ENCODE measurements around the gene INSRR.

The INSRR gene

DNA sequence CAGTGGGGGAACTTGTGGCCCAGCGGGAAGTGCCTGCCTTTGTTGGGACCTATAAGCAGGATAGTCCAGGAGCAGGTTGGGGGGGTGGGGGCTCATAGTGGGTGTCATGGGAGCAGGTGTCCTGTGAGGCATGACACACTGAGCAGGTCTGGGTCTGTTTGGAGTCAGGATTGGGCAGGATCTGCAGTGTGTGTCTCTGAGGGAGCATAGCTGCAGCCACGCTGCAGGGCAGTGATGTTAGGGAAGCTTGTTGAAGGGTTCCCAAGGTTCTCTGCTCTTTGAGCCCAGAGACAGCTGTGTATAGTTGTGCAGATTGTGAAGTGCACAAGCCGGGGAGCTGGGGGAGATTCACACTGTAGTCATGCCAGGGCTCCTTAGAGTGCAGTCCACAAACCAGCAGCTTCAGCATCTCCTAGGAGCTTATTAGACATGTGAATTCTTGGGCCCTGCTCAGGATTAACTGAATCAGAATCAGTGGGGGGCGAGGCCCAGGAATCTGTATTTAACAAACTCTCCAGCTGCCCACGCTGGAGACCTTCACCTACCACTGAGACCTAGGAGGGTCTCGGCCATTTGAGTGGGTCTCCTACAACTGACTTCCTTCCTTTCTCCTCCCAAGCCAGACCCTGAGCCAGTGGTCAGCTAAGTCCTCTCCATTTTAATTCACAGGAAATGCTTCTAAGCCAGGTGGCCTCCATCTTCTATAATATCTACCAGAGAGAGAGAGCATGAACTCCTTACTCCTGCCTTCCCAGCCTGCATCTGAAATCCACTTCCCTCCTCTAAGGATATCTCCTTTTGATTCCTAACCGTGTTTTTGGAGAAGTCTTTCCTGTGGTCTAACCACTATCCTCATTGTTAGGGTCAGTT lies 11.1 kb downstream of the INSRR start:
- DNase-seq: no peak

DNA sequence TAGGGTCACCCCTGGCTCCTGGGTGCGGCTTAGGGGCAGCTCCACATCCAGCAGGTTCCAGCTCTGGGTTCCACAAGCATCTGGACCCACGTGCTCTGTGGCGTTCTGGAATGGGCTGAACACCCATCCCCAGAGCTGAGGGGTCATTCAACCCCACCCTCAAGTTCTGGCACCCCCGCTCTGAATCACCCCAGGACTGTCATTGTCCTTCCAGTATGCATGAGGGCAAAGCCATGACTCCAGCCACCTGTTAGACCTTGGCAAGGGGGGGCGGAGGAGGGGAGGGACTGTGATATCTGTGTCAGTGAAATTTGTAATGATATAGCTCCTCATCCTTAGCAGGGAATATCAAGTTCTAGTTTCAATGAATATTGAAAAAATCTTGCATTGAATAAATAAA lies 12.3 kb downstream of the INSRR start:
- DNase-seq: no peak

DNA sequence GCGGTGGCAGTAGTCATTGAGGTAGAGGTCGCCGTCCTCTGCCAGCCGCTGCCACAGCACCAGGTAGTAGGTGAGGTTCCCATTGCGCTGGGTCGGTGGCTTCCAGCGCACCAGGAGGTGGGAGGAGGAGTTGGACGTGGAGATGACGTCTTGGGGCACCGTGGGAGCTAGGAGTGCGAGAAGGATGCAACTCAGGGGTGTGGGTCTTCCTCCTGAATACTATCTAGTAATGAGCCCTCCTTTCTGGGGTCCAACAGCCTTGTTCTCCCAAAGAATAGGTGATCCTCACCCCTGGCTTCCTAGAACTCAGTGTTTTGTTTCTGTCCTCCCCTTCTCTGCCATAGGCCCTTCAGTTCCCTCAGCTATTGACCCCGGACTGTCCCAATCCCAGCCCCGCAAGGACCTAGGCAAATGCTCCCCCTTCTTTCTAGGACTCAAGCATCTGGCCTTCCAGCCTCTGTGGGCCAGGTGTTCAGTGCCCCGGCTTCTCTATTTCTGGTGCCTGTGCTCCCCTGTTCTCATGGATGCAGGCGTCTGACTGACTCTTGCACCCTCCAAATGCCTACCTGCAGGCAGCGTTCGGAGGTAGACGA lies 12.9 kb downstream of the INSRR start:
- no peak for DNase-seq

DNA sequence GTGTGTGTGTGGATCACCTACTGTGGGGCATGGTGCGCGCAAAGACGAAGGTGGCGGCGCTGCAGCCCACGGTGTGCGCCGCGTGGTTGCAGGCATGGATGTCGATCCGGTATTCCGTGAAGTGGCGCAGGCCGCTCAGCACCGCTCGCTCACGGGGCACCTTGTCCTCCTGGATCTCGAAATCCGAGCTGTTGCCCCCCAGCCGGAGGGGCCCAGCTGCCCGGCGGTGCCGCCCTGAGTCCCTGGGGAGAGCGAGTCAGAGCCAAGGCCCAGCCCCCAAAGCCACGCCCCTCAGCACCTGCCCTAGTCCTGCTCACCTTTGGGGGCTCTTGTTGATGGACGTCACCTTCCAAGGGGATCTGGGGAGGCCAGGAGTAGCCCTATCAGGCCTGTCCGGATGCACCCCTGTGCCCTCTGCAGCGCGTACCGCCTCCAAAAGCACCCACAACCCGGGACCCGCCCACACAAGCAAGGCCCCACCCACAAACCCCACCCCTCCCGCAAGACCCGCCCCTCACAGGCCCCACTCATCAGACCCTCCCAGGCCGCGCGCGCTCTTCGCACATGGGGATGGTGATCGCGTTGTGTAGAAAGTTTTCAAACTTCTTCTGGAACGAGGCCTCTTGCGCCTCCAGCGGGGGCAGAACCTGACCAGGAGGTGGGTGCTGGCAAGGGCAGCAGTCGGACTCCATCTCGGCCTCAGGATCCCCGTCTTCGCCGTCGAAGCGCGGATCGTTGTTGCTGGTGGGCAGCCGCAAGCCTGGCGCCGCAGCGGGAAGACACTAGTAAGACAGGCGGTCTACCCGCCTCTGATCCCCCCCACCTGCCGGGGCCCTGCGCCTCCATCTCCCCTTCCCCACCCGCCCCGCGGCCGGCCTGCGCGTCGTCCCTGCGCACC lies 13.6 kb downstream of the INSRR start:
- DNase-seq: no peak

DNA sequence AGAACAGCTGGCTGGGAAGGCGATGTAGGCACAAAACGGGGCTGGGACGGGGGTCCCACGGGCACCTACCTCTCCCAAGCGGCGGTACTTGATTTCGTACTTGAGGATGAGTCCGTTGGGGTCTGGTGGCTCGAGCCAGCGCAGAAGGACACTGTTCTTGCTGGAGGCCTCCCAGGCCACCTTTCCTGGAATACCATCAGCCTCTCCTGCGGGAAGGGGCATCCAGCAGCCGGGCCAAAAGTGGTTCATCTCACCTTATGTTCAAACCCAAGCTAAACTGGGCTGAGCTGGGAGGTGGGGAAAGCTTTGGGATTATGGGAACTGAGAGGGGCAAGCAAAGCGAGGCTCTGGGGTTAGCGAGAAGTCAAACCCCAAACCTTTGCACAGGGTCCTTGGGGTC lies 14.3 kb downstream of the INSRR start:
- no peak for DNase-seq

DNA sequence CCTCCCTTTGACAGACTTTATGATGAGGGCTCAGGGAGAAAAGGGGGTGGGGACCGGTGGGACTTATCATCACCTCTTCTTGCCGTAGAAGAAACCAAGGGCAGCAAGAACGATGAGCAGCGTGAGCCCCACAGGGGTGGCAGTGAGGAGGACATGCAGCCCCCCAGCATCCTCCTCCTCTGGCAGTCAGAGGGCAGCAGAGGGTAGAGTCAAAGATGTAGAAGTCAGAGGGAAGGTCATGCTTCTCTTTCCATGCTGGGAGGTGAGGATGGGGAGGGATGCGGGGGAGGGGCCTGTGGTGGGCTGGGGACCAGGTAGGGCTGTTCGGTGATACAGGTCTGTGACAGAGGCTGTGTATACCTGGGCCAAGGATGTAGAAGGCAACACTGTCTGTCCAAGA lies 14.8 kb downstream of the INSRR start:
- no peak for DNase-seq

DNA sequence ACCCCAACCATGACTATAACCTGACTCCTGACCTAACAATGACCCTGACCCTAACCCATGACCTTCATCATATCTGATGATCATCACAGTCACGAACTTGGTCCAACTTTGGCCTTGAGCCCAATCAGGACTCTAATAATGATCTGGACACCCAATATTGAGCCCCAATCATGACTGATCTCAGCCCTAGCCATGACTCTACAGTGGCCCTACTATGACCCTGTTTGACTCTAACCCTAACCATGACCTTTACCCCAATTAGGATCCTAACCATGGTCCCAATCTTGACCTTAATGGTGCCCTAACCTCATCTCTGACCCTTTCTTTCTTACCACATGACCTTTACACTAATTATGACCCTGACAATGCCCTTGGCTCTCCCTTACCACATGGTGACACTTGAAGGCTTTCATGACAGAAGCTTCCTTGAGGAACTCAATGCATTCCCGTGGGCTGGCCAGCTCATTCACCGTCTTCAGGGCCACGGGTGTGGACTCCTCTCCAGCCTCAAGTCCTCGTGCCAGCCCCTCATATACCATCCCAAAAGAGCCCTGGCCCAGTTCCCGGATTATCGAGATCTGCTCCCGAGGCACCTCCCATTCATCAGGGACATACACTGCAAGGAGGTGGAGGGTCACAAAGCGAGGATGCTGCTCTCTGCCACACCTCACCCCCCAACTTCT lies 16.2 kb downstream of the INSRR start:
- DNase-seq: no peak

DNA sequence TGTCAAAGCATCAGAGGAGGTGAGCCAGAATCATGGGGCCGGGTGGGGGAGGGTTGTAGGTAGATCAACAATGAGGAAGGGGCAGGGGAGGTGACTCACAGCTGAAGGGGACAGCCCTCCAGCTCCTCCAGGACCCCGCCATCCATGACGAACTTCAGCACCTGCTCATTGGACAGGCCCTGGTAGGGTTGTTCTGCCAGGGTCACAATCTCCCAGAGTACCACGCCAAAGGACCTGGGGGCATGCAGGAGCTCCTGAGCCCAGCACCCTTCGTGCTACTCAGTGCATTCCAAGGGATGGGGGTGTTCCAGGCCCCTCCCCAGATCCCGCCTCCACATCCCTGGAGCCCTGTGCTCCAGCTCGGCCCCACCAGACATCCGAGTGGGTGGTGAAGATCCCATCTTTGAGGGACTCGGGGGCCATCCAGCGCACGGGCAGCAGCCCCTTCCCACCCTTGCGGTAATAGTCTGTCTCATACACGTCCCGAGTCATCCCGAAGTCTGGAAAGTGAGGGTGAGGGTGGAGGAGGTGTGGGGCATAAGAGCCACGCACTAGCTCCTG lies 17.5 kb downstream of the INSRR start:
- no peak for DNase-seq

DNA sequence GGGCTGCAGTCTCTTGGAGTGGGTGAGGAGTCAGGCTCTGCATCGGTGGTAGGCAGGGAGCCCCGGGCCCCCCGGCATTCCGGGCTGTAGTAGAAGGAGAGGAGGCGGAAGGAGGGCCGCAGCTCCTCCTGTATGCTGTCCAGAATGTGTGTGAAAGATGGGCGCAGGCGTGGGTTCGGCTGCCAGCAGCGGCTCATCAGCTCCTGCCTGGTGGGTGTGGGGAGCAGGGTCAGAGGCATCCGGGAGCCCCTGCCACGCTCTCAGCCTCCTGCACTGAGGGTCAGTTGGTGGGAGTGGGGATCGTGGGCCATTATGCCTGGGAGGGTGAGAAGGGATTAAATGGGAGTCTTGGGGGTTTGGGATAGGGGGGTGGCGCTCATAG lies 18.0 kb downstream of the INSRR start:
- no peak for DNase-seq

DNA sequence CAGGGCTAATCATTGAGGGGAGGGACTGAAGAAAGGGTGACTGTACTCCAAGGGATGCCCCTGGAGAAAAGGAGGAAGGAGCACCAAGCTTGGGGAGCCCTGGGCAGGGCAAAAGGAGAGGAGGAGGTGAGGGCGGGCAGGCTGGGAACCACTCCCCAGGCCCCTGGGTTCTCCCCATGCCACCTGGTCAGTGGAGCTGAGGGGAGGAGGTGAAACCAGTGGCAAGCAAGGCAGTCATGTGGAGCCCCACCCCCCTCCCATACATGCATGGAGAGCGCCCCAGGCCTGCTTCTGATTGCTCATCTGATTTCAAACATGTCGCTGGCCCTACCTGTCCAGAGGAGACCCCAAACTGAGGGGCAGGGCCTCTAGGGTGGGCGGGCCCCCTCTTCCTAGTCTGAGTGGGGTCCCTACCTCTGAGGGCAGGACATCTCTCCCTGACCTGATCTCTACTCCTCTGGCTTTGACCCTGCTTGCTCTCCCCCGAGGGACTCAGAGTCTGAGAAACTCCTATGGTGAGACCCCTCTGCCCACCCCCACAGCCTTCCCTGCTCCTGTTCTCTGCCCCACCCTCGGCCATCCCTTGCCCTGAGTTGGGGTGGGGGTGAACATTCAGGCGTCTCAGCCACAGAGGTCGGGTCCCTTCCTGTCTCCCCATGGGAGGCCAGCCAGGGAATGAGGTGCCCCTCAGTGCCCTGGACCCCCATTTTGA lies 18.6 kb downstream of the INSRR start:
- DNase-seq: no peak

DNA sequence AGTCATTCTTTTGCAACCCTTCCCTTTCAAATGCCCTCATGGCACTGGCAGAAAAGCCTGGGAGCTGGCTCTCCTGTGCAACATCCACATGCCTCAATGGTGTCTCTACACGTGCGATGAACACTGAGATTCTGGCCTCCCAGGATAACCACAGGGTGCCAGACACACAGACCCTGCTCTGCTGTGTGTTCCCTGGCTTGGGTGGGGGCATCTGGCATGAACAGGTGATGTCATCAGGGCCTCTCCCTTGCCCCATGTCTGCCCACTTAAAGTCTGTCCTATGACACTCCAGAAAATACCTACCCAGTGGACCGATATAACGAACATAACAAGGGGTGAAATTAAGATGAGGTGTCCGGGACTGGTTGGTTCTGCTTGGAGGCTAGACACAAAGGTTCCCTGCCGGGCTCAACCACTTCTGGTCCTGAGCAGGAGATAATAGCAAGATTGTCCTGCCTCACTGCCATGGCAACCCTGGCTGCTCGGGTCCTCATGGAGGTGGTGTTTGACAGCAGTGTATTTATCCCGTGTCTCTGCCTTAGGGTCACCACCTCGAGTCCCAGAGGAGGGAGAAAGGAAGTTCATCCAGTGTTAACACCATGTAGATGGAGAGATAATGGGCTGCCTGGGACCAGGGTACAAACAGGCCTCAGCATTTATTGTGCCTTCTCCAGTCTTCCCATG lies 19.3 kb downstream of the INSRR start:
- DNase-seq: no peak

DNA sequence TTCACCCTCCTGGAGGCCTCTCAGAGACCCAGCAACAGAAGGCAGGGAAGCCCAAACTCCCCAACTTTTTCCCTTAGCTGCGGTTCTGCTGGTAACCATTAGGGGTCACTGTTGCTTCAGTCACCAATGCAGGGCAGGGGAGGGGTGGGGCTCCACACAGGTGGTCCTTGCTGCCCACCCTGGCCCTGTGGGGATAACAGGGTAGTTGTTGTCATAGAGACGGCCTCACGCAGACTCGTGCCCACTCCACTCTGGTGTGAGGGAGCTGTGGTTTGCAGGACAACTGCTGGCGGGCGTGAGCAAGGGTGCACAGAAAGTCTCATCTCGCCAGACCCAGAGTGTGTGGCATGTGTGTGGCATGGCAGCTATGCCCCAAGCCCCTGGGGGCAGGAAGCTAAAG lies 19.9 kb downstream of the INSRR start:
- no peak for DNase-seq

DNA sequence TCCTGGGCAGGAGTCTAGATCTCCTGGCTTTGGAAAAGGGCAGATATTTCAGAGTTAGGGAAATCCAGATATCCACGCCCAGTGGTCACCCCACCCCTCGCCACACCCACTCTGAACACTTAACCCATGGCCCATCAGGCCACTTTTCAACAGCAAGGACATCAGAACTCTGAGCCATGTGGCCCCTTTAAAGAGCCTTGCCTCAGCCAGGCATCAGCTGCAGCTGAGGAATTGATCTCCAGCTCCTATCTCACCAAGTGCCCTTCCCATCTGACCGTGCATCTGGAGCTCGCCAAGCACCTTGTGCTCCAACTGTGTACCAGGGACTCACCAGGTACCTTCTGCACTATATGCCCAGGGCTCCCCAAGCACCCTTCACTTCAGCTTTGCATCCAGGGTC lies 22.0 kb downstream of the INSRR start:
- no peak for DNase-seq

DNA sequence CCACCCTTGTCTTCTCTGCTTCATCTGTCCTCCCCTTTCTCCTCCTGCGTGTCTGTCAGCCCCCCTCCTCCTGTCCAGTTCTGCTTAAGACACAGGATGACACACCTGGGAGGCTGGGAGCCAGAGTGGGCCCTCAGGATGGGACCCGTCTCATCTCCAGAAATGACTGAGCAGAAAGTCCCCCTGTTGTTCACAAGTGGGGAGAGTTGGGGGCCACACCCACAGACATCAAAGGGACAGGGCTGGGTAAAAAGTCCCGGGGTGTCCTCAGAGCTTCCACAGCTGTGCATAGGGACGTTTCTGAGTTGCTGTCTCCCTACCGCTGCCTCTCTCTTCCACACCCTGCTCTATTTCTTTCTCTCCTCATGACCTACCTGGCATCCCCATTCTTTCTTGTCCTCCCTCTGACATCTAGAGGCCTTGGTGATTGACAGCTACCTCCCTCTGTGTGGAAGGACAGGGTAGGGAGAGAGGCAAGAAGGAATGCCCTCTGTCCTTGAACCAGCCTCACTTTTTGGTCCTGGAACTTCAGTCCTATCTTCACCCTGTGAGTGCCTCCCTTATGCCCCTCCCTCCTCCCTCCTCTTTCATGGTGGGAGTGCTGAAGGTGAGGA lies 22.8 kb downstream of the INSRR start:
- DNase-seq: no peak

DNA sequence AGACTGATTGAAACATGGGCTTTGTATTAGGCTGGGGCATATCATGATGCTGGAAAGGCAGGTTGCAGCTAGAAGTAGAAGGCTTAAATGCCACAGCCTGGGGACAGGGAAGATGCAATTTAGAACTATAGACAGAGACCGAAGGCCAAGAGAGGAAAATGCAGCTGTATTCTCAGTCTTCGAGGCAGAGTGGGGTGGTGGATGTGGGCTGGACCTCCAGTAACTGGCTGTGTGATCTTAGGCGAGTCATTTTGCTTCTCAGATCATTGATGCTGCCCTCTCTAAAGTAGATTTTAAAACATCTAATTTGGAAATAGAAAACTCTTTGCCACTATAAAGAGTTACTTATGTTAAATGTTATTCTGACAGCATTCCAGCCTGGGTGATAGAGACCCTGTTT lies 24.6 kb downstream of the INSRR start:
- no peak for DNase-seq

DNA sequence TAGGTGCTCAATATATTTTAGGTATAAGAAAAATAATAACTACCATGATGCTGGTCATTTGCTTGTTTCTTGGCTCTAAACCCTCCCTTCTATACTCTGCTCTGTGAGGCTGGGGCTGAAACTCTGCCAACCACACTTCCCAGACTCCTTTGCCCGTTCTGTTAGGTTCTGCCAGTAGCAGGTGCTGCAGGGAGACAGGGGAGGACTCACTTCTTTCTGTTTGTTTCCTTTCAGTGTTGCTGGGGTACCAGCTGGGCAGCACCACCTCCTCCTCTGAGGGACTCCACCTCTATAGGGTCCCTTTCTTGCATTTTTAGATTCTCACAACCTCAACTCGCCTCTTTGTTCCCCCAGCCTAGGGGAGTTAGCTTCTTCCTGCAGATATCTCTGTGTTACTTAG lies 25.3 kb downstream of the INSRR start:
- no peak for DNase-seq

DNA sequence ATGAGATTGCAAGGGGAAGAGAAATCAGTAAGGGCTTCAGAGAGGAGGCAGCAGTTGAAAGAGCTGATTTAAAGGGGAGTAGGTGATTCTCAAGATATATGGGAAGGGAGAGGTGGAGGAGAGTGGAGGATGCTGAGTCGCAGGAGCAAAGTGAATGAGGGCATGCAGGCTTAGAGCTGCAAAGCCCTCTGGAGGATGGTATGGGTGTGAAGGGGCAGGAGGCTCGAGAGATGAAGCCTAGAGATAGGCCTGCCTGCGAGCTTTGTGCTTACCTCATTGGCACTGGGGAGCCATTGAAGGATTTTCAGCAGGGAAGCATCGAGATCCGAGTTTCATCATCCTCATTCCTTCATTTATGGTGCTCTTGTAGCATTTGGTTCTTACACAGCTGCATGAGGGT lies 26.5 kb downstream of the INSRR start:
- no peak for DNase-seq

DNA sequence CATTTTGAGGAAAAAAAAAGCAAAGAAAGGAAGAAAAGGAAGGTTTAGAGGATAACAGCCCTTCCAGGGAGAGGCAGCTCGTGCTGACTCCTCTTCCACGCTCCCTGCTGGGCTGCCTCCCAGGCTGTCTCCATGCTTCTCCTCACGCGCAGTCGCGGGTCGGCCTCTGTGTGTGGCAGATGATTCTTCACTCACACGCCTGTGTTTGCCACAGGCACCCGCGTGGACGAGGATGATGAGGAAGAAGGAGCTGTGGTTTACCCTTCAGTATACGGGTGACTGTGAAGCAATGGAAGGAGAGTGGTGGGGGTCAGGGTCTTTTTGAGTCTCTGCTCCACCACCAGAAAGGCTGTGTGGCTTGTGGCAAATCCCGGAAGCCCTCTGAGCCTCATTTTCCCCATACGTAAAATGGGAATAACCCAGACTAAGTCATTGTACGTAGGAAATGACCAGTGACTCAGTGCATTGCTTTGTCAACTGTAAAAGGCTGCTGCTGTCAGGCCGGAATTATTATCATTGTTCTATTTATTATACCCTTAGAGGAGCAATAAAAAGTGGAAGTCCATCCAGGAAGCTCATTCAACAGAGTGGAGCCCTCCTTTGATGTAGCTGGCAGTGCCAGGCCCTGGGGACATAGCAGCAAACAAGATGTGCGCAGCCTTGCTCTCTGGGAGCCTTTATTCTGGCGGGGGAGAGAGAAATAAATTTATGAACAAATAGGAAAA lies 30.4 kb downstream of the INSRR start:
- DNase-seq: no peak

DNA sequence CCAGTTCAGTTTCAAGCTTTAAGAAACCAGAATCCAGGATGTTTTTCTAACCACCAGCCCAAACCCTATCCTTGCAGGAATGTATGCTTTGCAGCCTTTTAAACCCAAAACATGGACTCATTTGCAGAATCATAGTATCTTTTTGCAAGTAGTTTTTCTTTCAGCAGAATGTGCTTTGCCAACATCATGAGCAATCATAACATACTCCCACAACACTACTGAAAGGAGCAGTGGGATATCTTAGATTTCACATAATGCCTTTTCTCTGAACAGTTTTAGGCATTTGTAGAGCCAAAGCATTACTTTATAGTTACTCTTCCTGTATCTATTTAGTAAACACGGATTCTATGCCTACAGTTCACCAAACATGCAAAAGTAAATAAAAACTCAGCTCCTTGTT lies 32.3 kb downstream of the INSRR start:
- no peak for DNase-seq

DNA sequence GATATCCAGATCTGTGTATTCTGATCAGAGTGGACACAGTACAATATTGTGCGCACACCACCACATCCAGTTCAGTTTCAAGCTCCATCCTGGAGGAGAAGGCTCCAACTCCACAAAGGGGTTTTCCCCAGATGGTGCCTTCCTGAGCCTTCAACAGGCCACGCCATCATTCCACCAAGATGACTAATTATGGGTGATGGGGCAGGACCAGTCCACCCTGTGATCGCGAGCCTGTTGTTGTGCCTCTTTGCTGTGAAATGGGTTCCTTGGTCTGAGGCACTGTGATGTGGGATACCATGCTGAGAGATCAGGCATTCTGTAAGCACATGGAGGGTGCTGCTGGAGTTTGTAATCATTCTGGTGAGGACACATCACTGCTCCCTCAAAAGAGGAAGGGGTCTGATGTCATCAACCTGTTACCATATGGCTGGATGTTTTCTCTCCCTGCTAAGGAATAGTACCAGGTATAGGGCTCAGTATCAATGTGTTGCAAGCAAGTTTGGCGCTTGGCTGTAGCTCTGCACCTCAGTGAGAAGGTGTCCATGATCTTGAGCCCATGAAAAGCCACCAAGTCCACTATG lies 35.6 kb downstream of the INSRR start:
- DNase-seq: no peak
